PC-3 (cell line): ENCODE results near the gene CDCP1. TPM values are rescaled to one million over a fixed set of nuclear protein-coding genes. Genes with fewer than 3 reads are reported as not detected.

Source experiments
- ATAC-seq: fragments of 200-7000 bp; cut with Tn5 transposase; 2 replicates; pipeline ENCODE4 v1.9.1; 2020; ENCODE audit warnings: mild to moderate bottlenecking, moderate library complexity
- BruUV-seq: library from RNA; stranded (reverse); fragments of 400-500 nt; replicated peaks from 2 replicates; lab custom pipeline; 2021; lab: Mats Ljungman, UMichigan
- CTCF ChIA-PET: fragments of 300-600 bp; sonication (Branson Sonifier 250); formaldehyde crosslinking; loops from one replicate; lab custom pipeline; 2022; ENCODE audit warnings: antibody characterized with exemption; lab: Charles Lee
- POLR2A ChIA-PET: fragments of 300-600 bp; sonication (Branson Sonifier 250); formaldehyde crosslinking; loops from one replicate; lab custom pipeline; 2022; ENCODE audit warnings: antibody characterized with exemption; ENCODE audit not compliant: unreplicated experiment; lab: Charles Lee
- DNase-seq: peaks from one replicate; pipeline ENCODE4 v3.0.0-alpha.2; 2015
- H2AFZ ChIP-seq: fragments of 300-600 bp; sonication (generic); 2 replicates; pipeline ENCODE4 v1.6.0; 2016; ENCODE audit warnings: antibody characterized with exemption, low read length
- H3F3A ChIP-seq: fragments of 300-600 bp; sonication (generic); one replicate; pipeline ENCODE4 v1.6.0; 2017; ENCODE audit warnings: antibody characterized with exemption, low read length, control low read depth, mild to moderate bottlenecking; ENCODE audit not compliant: unreplicated experiment
- H3K27ac ChIP-seq: fragments of 300-600 bp; sonication (generic); 2 replicates; pipeline ENCODE4 v1.5.1; 2016; ENCODE audit warnings: mild to moderate bottlenecking, low read length
- H3K27me3 ChIP-seq: fragments of 300-600 bp; sonication (generic); 2 replicates; pipeline ENCODE4 v1.6.1; 2016; ENCODE audit warnings: low read length, mixed read lengths
- H3K36me3 ChIP-seq: fragments of 300-600 bp; sonication (generic); 2 replicates; pipeline ENCODE4 v1.6.1; 2016; ENCODE audit warnings: low read depth, mixed run types, low read length, mixed read lengths
- H3K4me1 ChIP-seq: fragments of 300-600 bp; sonication (generic); 2 replicates; pipeline ENCODE4 v1.5.1; 2016; ENCODE audit warnings: low read length; ENCODE audit not compliant: insufficient read depth
- H3K4me2 ChIP-seq: fragments of 300-600 bp; sonication (generic); 2 replicates; pipeline ENCODE4 v1.6.0; 2016; ENCODE audit warnings: low read length
- H3K4me3 ChIP-seq: fragments of 300-600 bp; sonication (generic); 2 replicates; pipeline ENCODE4 v1.5.1; 2016; ENCODE audit warnings: mild to moderate bottlenecking, low read length, mixed read lengths
- H3K79me2 ChIP-seq: fragments of 300-600 bp; sonication (generic); 2 replicates; pipeline ENCODE4 v1.6.1; 2017; ENCODE audit warnings: low read length, mixed read lengths
- H3K9ac ChIP-seq: fragments of 300-600 bp; sonication (generic); 2 replicates; pipeline ENCODE4 v1.6.0; 2016; ENCODE audit warnings: mild to moderate bottlenecking, low read length
- H3K9me2 ChIP-seq: fragments of 300-600 bp; sonication (generic); replicated peaks from 2 replicates; pipeline ENCODE4 v1.6.1; 2016; ENCODE audit warnings: mixed run types, low read length, mixed read lengths
- H3K9me3 ChIP-seq: fragments of 300-600 bp; sonication (generic); 2 replicates; pipeline ENCODE4 v1.6.1; 2016; ENCODE audit warnings: low read length, mixed read lengths
- H4K20me1 ChIP-seq: fragments of 300-600 bp; sonication (generic); 2 replicates; pipeline ENCODE4 v1.6.1; 2016; ENCODE audit warnings: low read length, mixed read lengths
- EZH2 ChIP-seq: fragments of 300-600 bp; sonication (generic); IDR thresholded peaks from one replicate; pipeline ENCODE4 v1.6.1; 2017; ENCODE audit warnings: antibody characterized with exemption, mild to moderate bottlenecking, low read length; ENCODE audit not compliant: unreplicated experiment
- EZH2phosphoT487 ChIP-seq: fragments of 300-600 bp; sonication (generic); IDR thresholded peaks from 2 replicates; pipeline ENCODE4 v1.6.1; 2018; ENCODE audit warnings: mild to moderate bottlenecking, antibody characterized with exemption, low read length, borderline replicate concordance
- intact Hi-C: fragments of 100-400 bp; cut with micrococcal nuclease; formaldehyde crosslinking; loops from 2 replicates; pipeline ENCODE4 v1.9.0; 2023
- total RNA-seq: library from RNA; depleted of rRNA; stranded (reverse); fragments of >200 nt; gene quantifications from 2 replicates; pipeline ENCODE4 v1.2.3, GENCODE V29; 2014
- TF ChIP-seq, protein P1 (sequence below): fragments of 300-600 bp; sonication (generic); conservative IDR thresholded peaks from 2 replicates; pipeline ENCODE4 v1.5.1; 2017; ENCODE audit warnings: antibody characterized with exemption, low read depth, mild to moderate bottlenecking, low read length

CDCP1 gene
- total RNA-seq, 1 experiment from 2014 or later, result 120 TPM

DNA sequence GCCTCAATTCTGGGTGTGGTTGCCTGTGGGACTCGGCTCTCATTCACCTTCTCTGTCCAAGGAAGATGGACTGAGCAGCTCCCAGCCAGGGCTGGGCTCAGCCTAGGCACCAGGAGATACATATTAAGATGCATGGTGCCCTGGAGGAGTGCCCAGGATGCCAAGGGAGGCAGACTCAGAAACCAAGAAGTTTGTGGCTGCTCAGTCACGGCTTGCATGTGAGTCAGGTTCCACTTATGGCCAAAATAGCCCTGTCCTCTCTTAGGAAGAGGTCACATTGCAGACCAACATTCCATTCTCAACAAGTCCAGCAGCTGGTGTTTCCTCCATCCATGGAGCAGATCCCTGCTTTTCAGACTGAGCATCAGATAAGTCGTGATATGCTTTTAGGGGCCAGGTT, 21.8 kb downstream of the CDCP1 start:
- DNase-seq (peak; percentile 94), ATAC-seq (peak; percentile 41)
- Histone ChIP-seq H3K36me3 (peaks cover 31% of the 10 kb centered on the region), H4K20me1 (no peaks in the 10 kb centered on the region), H3K4me3 (peak overlapping the region; percentile 10; the same call in 1 of the 2 replicates), H3K79me2 (peaks cover 81% of the 10 kb centered on the region), H3K9ac (peak overlapping the region; percentile 94), H3K9me3 (no peaks in the 10 kb centered on the region), H3F3A (peaks cover 50% of the 10 kb centered on the region), H3K4me2 (peak overlapping the region; percentile 83), H3K27ac (peak overlapping the region; percentile 100), H2AFZ (no peak overlapping the region), H3K27me3 (no peaks in the 10 kb centered on the region), H3K4me1 (peaks cover 92% of the 10 kb centered on the region), H3K9me2 (no peaks in the 10 kb centered on the region)
- no TSS peak for BruUV-seq
- TF ChIP-seq EZH2phosphoT487 (no peak), EZH2 (no peak)
- TF ChIP-seq, protein P1, sequence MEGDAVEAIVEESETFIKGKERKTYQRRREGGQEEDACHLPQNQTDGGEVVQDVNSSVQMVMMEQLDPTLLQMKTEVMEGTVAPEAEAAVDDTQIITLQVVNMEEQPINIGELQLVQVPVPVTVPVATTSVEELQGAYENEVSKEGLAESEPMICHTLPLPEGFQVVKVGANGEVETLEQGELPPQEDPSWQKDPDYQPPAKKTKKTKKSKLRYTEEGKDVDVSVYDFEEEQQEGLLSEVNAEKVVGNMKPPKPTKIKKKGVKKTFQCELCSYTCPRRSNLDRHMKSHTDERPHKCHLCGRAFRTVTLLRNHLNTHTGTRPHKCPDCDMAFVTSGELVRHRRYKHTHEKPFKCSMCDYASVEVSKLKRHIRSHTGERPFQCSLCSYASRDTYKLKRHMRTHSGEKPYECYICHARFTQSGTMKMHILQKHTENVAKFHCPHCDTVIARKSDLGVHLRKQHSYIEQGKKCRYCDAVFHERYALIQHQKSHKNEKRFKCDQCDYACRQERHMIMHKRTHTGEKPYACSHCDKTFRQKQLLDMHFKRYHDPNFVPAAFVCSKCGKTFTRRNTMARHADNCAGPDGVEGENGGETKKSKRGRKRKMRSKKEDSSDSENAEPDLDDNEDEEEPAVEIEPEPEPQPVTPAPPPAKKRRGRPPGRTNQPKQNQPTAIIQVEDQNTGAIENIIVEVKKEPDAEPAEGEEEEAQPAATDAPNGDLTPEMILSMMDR, result no peak
- intact Hi-C loops, result loop anchor here (1.0 kb wide), 2 partner anchors 9 to 43 kb away; no protein-coding TSS in a partner anchor
- CTCF ChIA-PET, result interaction anchor here (1.8 to 2.1 kb wide), 2 partner anchors 32 to 83 kb away, joined by 9 to 13 read pairs; no protein-coding TSS in a partner anchor
- POLR2A ChIA-PET, result interaction anchor here (0.5 to 2.1 kb wide), 12 partner anchors 8 to 99 kb away, joined by 3 to 23 read pairs (median 4); no protein-coding TSS in a partner anchor

DNA sequence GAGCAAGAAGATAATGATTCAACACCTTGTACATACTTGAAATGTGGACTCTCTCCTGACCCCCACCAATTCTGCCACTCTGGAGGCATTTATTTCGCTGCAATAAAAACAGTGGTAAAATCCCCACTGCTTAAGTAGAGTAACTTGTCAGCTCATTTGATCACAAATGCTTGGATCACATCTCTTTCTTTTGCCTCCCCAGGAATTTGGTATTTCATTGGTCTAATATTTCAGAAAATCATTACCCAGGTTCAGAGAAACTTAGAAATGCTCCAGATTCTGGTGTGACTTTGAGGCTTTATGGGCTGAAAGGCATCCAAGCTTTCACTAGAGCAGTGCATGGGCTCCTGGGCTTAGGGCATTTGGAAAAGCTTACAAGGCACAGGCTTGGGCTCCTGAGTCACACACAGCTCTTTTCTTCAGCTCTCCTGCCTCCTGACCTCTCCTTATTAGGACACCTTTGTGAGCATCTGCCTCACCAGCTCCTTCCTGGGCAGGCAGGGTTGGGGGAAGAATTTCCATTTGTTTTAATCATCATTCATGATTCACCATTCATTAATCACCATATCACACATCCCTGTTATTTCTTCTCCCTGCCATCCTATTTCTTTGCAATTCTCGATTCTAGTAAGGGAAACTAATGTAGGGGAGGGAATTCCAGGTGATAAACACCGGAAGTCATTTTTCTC, 22.5 kb downstream of the CDCP1 start:
- ChIA-PET CTCF (interaction anchor here (0.6 to 2.1 kb wide), 9 partner anchors 14 to 388 kb away, joined by 3 to 13 read pairs (median 4); no protein-coding TSS in a partner anchor), POLR2A (interaction anchor here (0.5 to 2.1 kb wide), 21 partner anchors 8 to 948 kb away, joined by 3 to 23 read pairs (median 4); no protein-coding TSS in a partner anchor)
- H3F3A ChIP-seq, result peaks cover 50% of the 10 kb centered on the region
- no peaks in the 10 kb centered on the region for H3K9me3 ChIP-seq
- peak; percentile 65 for ATAC-seq
- TSS peak; percentile 81 for BruUV-seq
- H3K36me3 ChIP-seq, result peaks cover 32% of the 10 kb centered on the region
- peak overlapping the region; percentile 83 for H3K4me2 ChIP-seq
- H3K27ac ChIP-seq, result peak overlapping the region; percentile 100
- peak; percentile 94 for DNase-seq
- peaks cover 95% of the 10 kb centered on the region for H3K4me1 ChIP-seq
- peak overlapping the region; percentile 94 for H3K9ac ChIP-seq
- peaks cover 81% of the 10 kb centered on the region for H3K79me2 ChIP-seq
- H3K4me3 ChIP-seq, result peak overlapping the region; percentile 10; the same call in 1 of the 2 replicates
- H4K20me1 ChIP-seq, result no peaks in the 10 kb centered on the region
- no peaks in the 10 kb centered on the region for H3K9me2 ChIP-seq
- TF ChIP-seq, protein P1, result no peak
- TF ChIP-seq EZH2, result no peak
- TF ChIP-seq EZH2phosphoT487, result no peak
- H2AFZ ChIP-seq, result no peak overlapping the region
- no peaks in the 10 kb centered on the region for H3K27me3 ChIP-seq
- intact Hi-C loops, result loop anchor here (1.0 kb wide), 6 partner anchors 10 to 101 kb away; no protein-coding TSS in a partner anchor
